SK-N-SH treated with all-trans-retinoic acid at 6 μM for 48 hours (cell line): ENCODE results near the gene SLC66A1.

ENCODE experiments used
- ATAC-seq: fragments of 200-7000 bp; cut with Tn5 transposase; 3 replicates; pipeline ENCODE4 v1.9.1; 2020; ENCODE audit warnings: mild to moderate bottlenecking, moderate library complexity
- ARNTL ChIP-seq: fragments of 450-650 bp; formaldehyde crosslinking; IDR thresholded peaks from 2 replicates; pipeline ENCODE4 v1.5.0; 2020; ENCODE audit warnings: low read depth, mild to moderate bottlenecking, moderate library complexity, borderline replicate concordance
- CSRNP3 ChIP-seq: fragments of 250-450 bp; sonication (Bioruptor Pico); IDR thresholded peaks from 2 replicates; pipeline ENCODE4 v1.5.1; 2021; ENCODE audit warnings: mild to moderate bottlenecking, moderate library complexity
- ESRRG ChIP-seq: fragments of 250-450 bp; sonication (Bioruptor Pico); IDR thresholded peaks from 2 replicates; pipeline ENCODE4 v1.6.1; 2021; ENCODE audit warnings: mild to moderate bottlenecking
- GLIS3 ChIP-seq: fragments of 250-450 bp; sonication (Bioruptor Pico); IDR thresholded peaks from 2 replicates; pipeline ENCODE4 v1.5.0; 2020; ENCODE audit warnings: mild to moderate bottlenecking, moderate library complexity
- ISL1 ChIP-seq: fragments of 250-450 bp; sonication (Bioruptor Pico); IDR thresholded peaks from 2 replicates; pipeline ENCODE4 v2.1.2; 2022; ENCODE audit warnings: mild to moderate bottlenecking, moderate library complexity
- OSR1 ChIP-seq: fragments of 250-450 bp; sonication (Bioruptor Pico); IDR thresholded peaks from 2 replicates; pipeline ENCODE4 v1.8.0; 2022; ENCODE audit warnings: moderate library complexity, mild to moderate bottlenecking, inconsistent platforms
- PPARA ChIP-seq: fragments of 250-450 bp; sonication (Bioruptor Pico); IDR thresholded peaks from 2 replicates; pipeline ENCODE4 v1.5.0; 2020; ENCODE audit warnings: mild to moderate bottlenecking, borderline replicate concordance
- RARB ChIP-seq: fragments of 250-450 bp; sonication (Bioruptor Pico); IDR thresholded peaks from 2 replicates; pipeline ENCODE4 v1.8.0; 2021; ENCODE audit warnings: mild to moderate bottlenecking, moderate library complexity
- SNAI2 ChIP-seq: fragments of 250-450 bp; sonication (Bioruptor Pico); IDR thresholded peaks from 2 replicates; pipeline ENCODE4 v1.5.0; 2020; ENCODE audit warnings: mild to moderate bottlenecking, moderate library complexity
- TCF4 ChIP-seq: fragments of 250-450 bp; sonication (Bioruptor Pico); IDR thresholded peaks from 2 replicates; pipeline ENCODE4 v1.8.0; 2021; ENCODE audit warnings: mild to moderate bottlenecking, moderate library complexity, borderline replicate concordance
- TOX ChIP-seq: fragments of 250-450 bp; sonication (Bioruptor Pico); IDR thresholded peaks from 2 replicates; pipeline ENCODE4 v1.8.0; 2021; ENCODE audit warnings: mild to moderate bottlenecking, moderate library complexity, borderline replicate concordance
- TSHZ2 ChIP-seq: fragments of 250-450 bp; sonication (Bioruptor Pico); IDR thresholded peaks from 2 replicates; pipeline ENCODE4 v1.5.0; 2020; ENCODE audit warnings: mild to moderate bottlenecking, moderate library complexity
- ZC3H10 ChIP-seq: fragments of 250-450 bp; sonication (Bioruptor Pico); IDR thresholded peaks from 2 replicates; pipeline ENCODE4 v1.5.1; 2021; ENCODE audit warnings: mild to moderate bottlenecking, moderate library complexity
- ZFP3 ChIP-seq: fragments of 250-450 bp; sonication (Bioruptor Pico); IDR thresholded peaks from 2 replicates; pipeline ENCODE4 v1.5.0; 2020; ENCODE audit warnings: mild to moderate bottlenecking, moderate library complexity
- ZFP30 ChIP-seq: fragments of 450-650 bp; formaldehyde crosslinking; IDR thresholded peaks from 2 replicates; pipeline ENCODE4 v1.5.0; 2022; ENCODE audit warnings: mild to moderate bottlenecking, moderate library complexity
- ZNF565 ChIP-seq: fragments of 450-650 bp; formaldehyde crosslinking; conservative IDR thresholded peaks from 2 replicates; pipeline ENCODE4 v1.5.0; 2020; ENCODE audit warnings: low read depth, mild to moderate bottlenecking, moderate library complexity
- TF ChIP-seq, protein P1 (sequence below): fragments of 250-450 bp; sonication (Bioruptor Pico); IDR thresholded peaks from 2 replicates; pipeline ENCODE4 v1.8.0; 2020; ENCODE audit warnings: mild to moderate bottlenecking, moderate library complexity, borderline replicate concordance

Gene SLC66A1

DNA sequence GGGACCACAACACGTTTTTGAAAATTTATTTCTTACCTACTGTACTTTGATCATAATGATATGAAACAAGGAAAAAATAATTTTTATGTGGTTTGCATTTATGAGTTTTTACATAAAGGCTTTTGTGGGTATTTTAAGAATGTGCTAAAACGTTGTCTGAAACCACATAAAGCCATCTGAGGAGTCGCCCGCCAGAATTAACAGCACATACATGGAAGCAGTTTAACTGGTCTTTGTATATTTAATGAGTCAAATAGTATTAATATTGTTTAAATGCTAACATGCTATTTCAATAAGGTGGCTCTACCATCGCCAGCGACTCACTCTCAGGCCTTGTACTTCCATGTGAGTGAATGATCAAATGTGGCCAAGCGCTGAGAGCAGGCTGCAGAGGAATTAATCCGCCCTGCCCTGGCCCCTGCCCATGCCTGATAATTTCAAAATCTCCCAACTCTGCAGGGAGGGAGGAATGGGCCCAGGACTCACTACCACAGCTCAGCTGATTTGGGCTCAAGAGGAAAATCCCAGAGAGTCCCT is 49.6 kb downstream of the SLC66A1 start (continued):
- TF ChIP-seq ISL1 (CRISPR knock-in tag) (no peak), ZFP3 (CRISPR knock-in tag) (no peak), ESRRG (CRISPR knock-in tag) (no peak)

GRCh38 chr1:19363536-19364152 is 51.5 kb downstream of the SLC66A1 start:
- no peak for TF ChIP-seq ZC3H10 (CRISPR knock-in tag)
- TF ChIP-seq TCF4 (CRISPR knock-in tag) = no peak
- no peak for TF ChIP-seq ZFP3 (CRISPR knock-in tag)
- no peak for TF ChIP-seq ZNF565 (CRISPR knock-in tag)
- no peak for TF ChIP-seq ESRRG (CRISPR knock-in tag)
- TF ChIP-seq, all 23 proteins: peak for 0
- ATAC-seq = no peak

DNA sequence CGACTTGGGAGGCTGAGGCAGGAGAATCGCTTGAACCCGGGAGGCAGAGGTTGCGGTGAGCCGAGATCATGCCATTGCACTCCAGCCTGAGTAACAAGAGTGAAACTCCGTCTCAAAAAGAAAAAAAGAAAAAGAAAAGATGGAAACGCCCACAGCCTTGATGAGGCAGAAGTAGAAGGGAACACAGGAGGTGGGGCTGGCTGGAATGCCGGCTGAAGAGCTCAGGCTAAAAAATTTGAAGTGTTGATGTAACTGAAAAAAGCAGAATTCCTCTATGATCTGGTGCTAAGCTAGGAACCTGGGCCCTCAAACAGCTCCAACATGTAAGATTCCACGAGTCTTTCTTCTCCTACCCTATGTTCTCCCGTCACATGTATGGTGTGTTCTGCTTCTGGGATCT is 53.6 kb downstream of the SLC66A1 start:
- ATAC-seq = no peak

GRCh38 chr1:19366599-19367536 is 54.7 kb downstream of the SLC66A1 start:
- TF ChIP-seq, protein P1, sequence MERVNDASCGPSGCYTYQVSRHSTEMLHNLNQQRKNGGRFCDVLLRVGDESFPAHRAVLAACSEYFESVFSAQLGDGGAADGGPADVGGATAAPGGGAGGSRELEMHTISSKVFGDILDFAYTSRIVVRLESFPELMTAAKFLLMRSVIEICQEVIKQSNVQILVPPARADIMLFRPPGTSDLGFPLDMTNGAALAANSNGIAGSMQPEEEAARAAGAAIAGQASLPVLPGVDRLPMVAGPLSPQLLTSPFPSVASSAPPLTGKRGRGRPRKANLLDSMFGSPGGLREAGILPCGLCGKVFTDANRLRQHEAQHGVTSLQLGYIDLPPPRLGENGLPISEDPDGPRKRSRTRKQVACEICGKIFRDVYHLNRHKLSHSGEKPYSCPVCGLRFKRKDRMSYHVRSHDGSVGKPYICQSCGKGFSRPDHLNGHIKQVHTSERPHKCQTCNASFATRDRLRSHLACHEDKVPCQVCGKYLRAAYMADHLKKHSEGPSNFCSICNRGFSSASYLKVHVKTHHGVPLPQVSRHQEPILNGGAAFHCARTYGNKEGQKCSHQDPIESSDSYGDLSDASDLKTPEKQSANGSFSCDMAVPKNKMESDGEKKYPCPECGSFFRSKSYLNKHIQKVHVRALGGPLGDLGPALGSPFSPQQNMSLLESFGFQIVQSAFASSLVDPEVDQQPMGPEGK (CRISPR knock-in tag) = no peak
- TF ChIP-seq ESRRG (CRISPR knock-in tag) (no peak), ZFP30 (CRISPR knock-in tag) (no peak), TSHZ2 (CRISPR knock-in tag) (no peak), RARB (CRISPR knock-in tag) (no peak), ARNTL (no peak), ZNF565 (CRISPR knock-in tag) (no peak), ZFP3 (CRISPR knock-in tag) (no peak), GLIS3 (CRISPR knock-in tag) (no peak), TOX (CRISPR knock-in tag) (no peak), ZC3H10 (CRISPR knock-in tag) (no peak)
- ATAC-seq = no peak

More for the DNA sequence above, 53.6 kb downstream of the SLC66A1 start:
- TF ChIP-seq ARNTL (no peak), GLIS3 (CRISPR knock-in tag) (no peak)

DNA sequence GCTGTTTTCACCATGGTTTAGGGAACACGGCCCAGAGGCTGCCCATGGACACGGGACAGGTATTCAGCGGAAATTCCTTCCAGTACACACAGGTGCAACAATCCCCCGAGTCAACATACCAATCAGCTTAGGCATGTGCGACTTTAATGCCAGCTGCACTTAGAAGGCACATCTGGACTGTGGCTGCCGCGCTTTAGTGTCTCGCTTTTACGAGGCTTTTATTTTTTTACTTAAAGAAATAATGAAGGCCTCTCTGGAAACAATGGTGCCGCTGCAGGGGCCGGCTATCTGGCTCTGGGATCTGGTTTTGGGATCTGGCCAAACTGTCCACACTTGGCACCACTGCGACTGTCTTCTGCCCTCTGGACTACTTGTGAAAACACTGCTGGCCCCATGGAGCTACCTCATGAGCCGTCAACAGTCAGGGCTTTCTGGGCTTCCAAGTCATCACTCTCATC is 55.5 kb downstream of the SLC66A1 start:
- ATAC-seq = no peak
- TF ChIP-seq OSR1 (CRISPR knock-in tag) (no peak), CSRNP3 (CRISPR knock-in tag) (no peak), SNAI2 (CRISPR knock-in tag) (no peak), PPARA (CRISPR knock-in tag) (no peak), TOX (CRISPR knock-in tag) (no peak)
- TF ChIP-seq, all 23 proteins: peak for 0
